HG03025 (cell line): ENCODE data around the gene PHLDA1.
"Not testable (repeated sequence)": the region's sequence is repeated elsewhere in the genome, so short reads cannot be mapped to it uniquely, and the experiment has no call there.

Experiments used
- ATAC-seq: cut with Tn5 transposase; IDR thresholded peaks from one replicate; pipeline ENCODE4 v1.9.1; 2021; ENCODE audit warnings: mild to moderate bottlenecking, moderate library complexity; ENCODE audit not compliant: unreplicated experiment, low FRiP score

Gene PHLDA1

GRCh38 chr12:75990189-75990912 lies 41.2 kb downstream of the PHLDA1 start:
- ATAC-seq = no peak

GRCh38 chr12:75987709-75988108 lies 43.9 kb downstream of the PHLDA1 start:
- ATAC-seq = not testable (repeated sequence)

GRCh38 chr12:75986001-75986746 lies 45.4 kb downstream of the PHLDA1 start:
- no peak for ATAC-seq

GRCh38 chr12:75985566-75985965 lies 46.0 kb downstream of the PHLDA1 start:
- no peak for ATAC-seq

GRCh38 chr12:75984577-75985182 lies 46.9 kb downstream of the PHLDA1 start:
- no peak for ATAC-seq

- ATAC-seq = not testable (repeated sequence)
These were observed 47.7 kb downstream of the PHLDA1 start for GRCh38 chr12:75983851-75984250.

- ATAC-seq = no peak
These were observed 48.5 kb downstream of the PHLDA1 start for GRCh38 chr12:75982979-75983660.

- ATAC-seq = no peak
These were observed 49.4 kb downstream of the PHLDA1 start for GRCh38 chr12:75982169-75982564.

GRCh38 chr12:75981247-75982168 lies 50.1 kb downstream of the PHLDA1 start:
- ATAC-seq = no peak

- ATAC-seq = no peak
These were observed 52.4 kb downstream of the PHLDA1 start for GRCh38 chr12:75979181-75979580.

- ATAC-seq = no peak
These were observed 52.9 kb downstream of the PHLDA1 start for GRCh38 chr12:75978677-75979076.

GRCh38 chr12:75977952-75978671 lies 53.5 kb downstream of the PHLDA1 start:
- peak; percentile 93 for ATAC-seq

GRCh38 chr12:75977590-75977951 lies 54.0 kb downstream of the PHLDA1 start:
- ATAC-seq = peak; percentile 4

GRCh38 chr12:75976913-75977312 lies 54.7 kb downstream of the PHLDA1 start:
- ATAC-seq = no peak

GRCh38 chr12:75976113-75976512 lies 55.5 kb downstream of the PHLDA1 start:
- no peak for ATAC-seq

- ATAC-seq = no peak
These were observed 55.9 kb downstream of the PHLDA1 start for GRCh38 chr12:75975702-75976101.
